HG03066 (cell line): ENCODE data around the gene RYR2.
A peak's percentile ranks its signal among the peaks of the same experiment; 100 is the strongest.

ENCODE experiments used
- ATAC-seq: cut with Tn5 transposase; IDR thresholded peaks from one replicate; pipeline ENCODE4 v1.9.1; 2021; ENCODE audit warnings: low read depth; ENCODE audit not compliant: unreplicated experiment

RYR2 gene

GRCh38 chr1:237751090-237751489, 709.1 kb downstream of the RYR2 start:
- no peak for ATAC-seq

- ATAC-seq = no peak
These were observed 712.6 kb downstream of the RYR2 start for GRCh38 chr1:237754627-237755026.

- no peak for ATAC-seq
These were observed 714.5 kb downstream of the RYR2 start for GRCh38 chr1:237756304-237756967.

GRCh38 chr1:237759377-237759776, 717.4 kb downstream of the RYR2 start:
- no peak for ATAC-seq

- no peak for ATAC-seq
These were observed 719.0 kb downstream of the RYR2 start for GRCh38 chr1:237760951-237761350.

GRCh38 chr1:237763137-237763536, 721.2 kb downstream of the RYR2 start:
- ATAC-seq = no peak

- ATAC-seq = no peak
These were observed 721.8 kb downstream of the RYR2 start for GRCh38 chr1:237763751-237764150.

- no peak for ATAC-seq
These were observed 727.9 kb downstream of the RYR2 start for GRCh38 chr1:237769916-237770315.

GRCh38 chr1:237772009-237772408, 730.0 kb downstream of the RYR2 start:
- ATAC-seq = no peak

GRCh38 chr1:237774246-237774645, 732.3 kb downstream of the RYR2 start:
- no peak for ATAC-seq

GRCh38 chr1:237779356-237779755, 737.4 kb downstream of the RYR2 start:
- no peak for ATAC-seq

GRCh38 chr1:237786066-237786719, 744.2 kb downstream of the RYR2 start:
- no peak for ATAC-seq

GRCh38 chr1:237788069-237788468, 746.1 kb downstream of the RYR2 start:
- ATAC-seq = no peak

GRCh38 chr1:237789619-237790018, 747.6 kb downstream of the RYR2 start:
- no peak for ATAC-seq

GRCh38 chr1:237791592-237791991, 749.6 kb downstream of the RYR2 start:
- no peak for ATAC-seq

GRCh38 chr1:237792149-237792548, 750.2 kb downstream of the RYR2 start:
- no peak for ATAC-seq

GRCh38 chr1:237792726-237793125, 750.7 kb downstream of the RYR2 start:
- no peak for ATAC-seq

GRCh38 chr1:237794071-237794470, 752.1 kb downstream of the RYR2 start:
- ATAC-seq = no peak

GRCh38 chr1:237795558-237795957, 753.6 kb downstream of the RYR2 start:
- no peak for ATAC-seq

GRCh38 chr1:237799762-237800474, 757.9 kb downstream of the RYR2 start:
- peak; percentile 91 for ATAC-seq

- no peak for ATAC-seq
These were observed 762.5 kb downstream of the RYR2 start for GRCh38 chr1:237804516-237804915.

- no peak for ATAC-seq
These were observed 767.1 kb downstream of the RYR2 start for GRCh38 chr1:237809099-237809498.
